Loucy (cell line): ENCODE measurements around the gene ZER1.

Experiments
- H2AFZ ChIP-seq: fragments of 200-600 bp; sonication (generic); 2 replicates; pipeline ENCODE4 v1.6.0; 2016; ENCODE audit warnings: antibody characterized with exemption, mild to moderate bottlenecking, low read length, moderate library complexity
- H3F3A ChIP-seq: fragments of 200-600 bp; 2 replicates; pipeline ENCODE4 v1.6.0; 2016; ENCODE audit warnings: antibody characterized with exemption, low read depth, mild to moderate bottlenecking
- H3K27me3 ChIP-seq: fragments of 200-600 bp; sonication (generic); 2 replicates; pipeline ENCODE4 v1.6.1; 2014; ENCODE audit warnings: low read length, mild to moderate bottlenecking; ENCODE audit not compliant: insufficient read depth, poor library complexity, severe bottlenecking
- H3K36me3 ChIP-seq: fragments of 200-600 bp; sonication (generic); 2 replicates; pipeline ENCODE4 v1.6.1; 2016; ENCODE audit warnings: low read length; ENCODE audit not compliant: insufficient read depth
- H3K4me1 ChIP-seq: fragments of 200-600 bp; sonication (generic); 2 replicates; pipeline ENCODE4 v1.5.1; 2014; ENCODE audit warnings: low read length, mild to moderate bottlenecking; ENCODE audit not compliant: insufficient read depth, poor library complexity, severe bottlenecking
- H3K4me2 ChIP-seq: fragments of 200-600 bp; sonication (generic); 2 replicates; pipeline ENCODE4 v1.6.0; 2014; ENCODE audit warnings: antibody characterized with exemption, low read length, low read depth, mild to moderate bottlenecking; ENCODE audit not compliant: poor library complexity, severe bottlenecking
- H3K4me3 ChIP-seq: fragments of 200-600 bp; sonication (generic); 2 replicates; pipeline ENCODE4 v1.5.1; 2014; ENCODE audit warnings: low read length, mild to moderate bottlenecking, mixed read lengths; ENCODE audit not compliant: poor library complexity, severe bottlenecking
- H3K79me2 ChIP-seq: fragments of 200-600 bp; sonication (generic); 2 replicates; pipeline ENCODE4 v1.6.1; 2014; ENCODE audit warnings: low read length; ENCODE audit not compliant: insufficient read depth
- H3K9ac ChIP-seq: fragments of 200-600 bp; sonication (generic); 2 replicates; pipeline ENCODE4 v1.6.0; 2014; ENCODE audit warnings: mild to moderate bottlenecking, low read depth, low read length, moderate library complexity; ENCODE audit not compliant: poor library complexity, severe bottlenecking
- H3K9me2 ChIP-seq: fragments of 200-600 bp; sonication (generic); replicated peaks from 2 replicates; pipeline ENCODE4 v1.6.1; 2016; ENCODE audit warnings: low read depth, low read length, mixed read lengths
- H3K9me3 ChIP-seq: fragments of 200-600 bp; sonication (generic); 2 replicates; pipeline ENCODE4 v1.6.1; 2014; ENCODE audit warnings: mild to moderate bottlenecking, antibody characterized with exemption, low read length, low read depth; ENCODE audit not compliant: insufficient read depth
- H4K20me1 ChIP-seq: fragments of 200-600 bp; sonication (generic); 2 replicates; pipeline ENCODE4 v1.6.0; 2014; ENCODE audit warnings: antibody characterized with exemption, low read length, mild to moderate bottlenecking; ENCODE audit not compliant: insufficient read depth, poor library complexity, severe bottlenecking
- CTCF ChIP-seq: fragments of 200-600 bp; sonication (generic); conservative IDR thresholded peaks from 2 replicates; pipeline ENCODE4 v1.5.1; 2014; ENCODE audit warnings: mild to moderate bottlenecking, antibody characterized with exemption, low read length
- EZH2phosphoT487 ChIP-seq: fragments of 200-600 bp; IDR thresholded peaks from 2 replicates; pipeline ENCODE4 v1.6.1; 2018; ENCODE audit warnings: antibody characterized with exemption, mild to moderate bottlenecking, moderate library complexity, borderline replicate concordance

Gene ZER1

GRCh38 chr9:128703616-128704355 is 67.9 kb downstream of the ZER1 start:
- no peaks in the 10 kb centered on the region for H3K27me3 ChIP-seq
- H4K20me1 ChIP-seq: no peaks in the 10 kb centered on the region
- H3K36me3 ChIP-seq: no peaks in the 10 kb centered on the region
- no peak overlapping the region for H3K9ac ChIP-seq
- H3F3A ChIP-seq: no peaks in the 10 kb centered on the region
- H3K4me2 ChIP-seq: peak overlapping the region; percentile 70
- no peaks in the 10 kb centered on the region for H3K9me2 ChIP-seq
- no peaks in the 10 kb centered on the region for H3K79me2 ChIP-seq
- H3K4me3 ChIP-seq: peak overlapping the region; percentile 80
- no peaks in the 10 kb centered on the region for H3K4me1 ChIP-seq
- TF ChIP-seq CTCF (no peak), EZH2phosphoT487 (no peak)
- H2AFZ ChIP-seq: no peak overlapping the region
- H3K9me3 ChIP-seq: no peaks in the 10 kb centered on the region

- Histone ChIP-seq H3K27me3 (no peaks in the 10 kb centered on the region), H3K9me2 (no peaks in the 10 kb centered on the region), H3K9me3 (no peaks in the 10 kb centered on the region), H3F3A (no peaks in the 10 kb centered on the region), H3K36me3 (no peaks in the 10 kb centered on the region), H3K79me2 (no peaks in the 10 kb centered on the region), H2AFZ (peak overlapping the region; percentile 78; the same call in 1 of the 2 replicates), H3K9ac (peak overlapping the region; percentile 77), H3K4me1 (no peaks in the 10 kb centered on the region), H3K4me2 (peak overlapping the region; percentile 70), H3K4me3 (peak overlapping the region; percentile 80), H4K20me1 (no peaks in the 10 kb centered on the region)
- TF ChIP-seq CTCF: no peak
- no peak for TF ChIP-seq EZH2phosphoT487
Measured at GRCh38 chr9:128702949-128703615, 68.6 kb downstream of the ZER1 start.

- TF ChIP-seq CTCF (peak; percentile 64), EZH2phosphoT487 (no peak)
- no peaks in the 10 kb centered on the region for H3K9me3 ChIP-seq
- H3K79me2 ChIP-seq: no peaks in the 10 kb centered on the region
- H3K4me2 ChIP-seq: peak within 1 kb of the TSS; percentile 70
- peak within 1 kb of the TSS; percentile 78 for H2AFZ ChIP-seq
- no peaks in the 10 kb centered on the region for H4K20me1 ChIP-seq
- no peaks in the 10 kb centered on the region for H3K36me3 ChIP-seq
- no peaks in the 10 kb centered on the region for H3K4me1 ChIP-seq
- no peaks in the 10 kb centered on the region for H3K9me2 ChIP-seq
- H3K27me3 ChIP-seq: no peaks in the 10 kb centered on the region
- peak within 1 kb of the TSS; percentile 80 for H3K4me3 ChIP-seq
- H3F3A ChIP-seq: no peaks in the 10 kb centered on the region
- peak within 1 kb of the TSS; percentile 77 for H3K9ac ChIP-seq
Measured at GRCh38 chr9:128702445-128702948, 69.2 kb downstream of the ZER1 start, which contains the start of gene PKN3. PKN3 (plus strand) TSS chr9:128702503; CDS start chr9:128702916, 413 bp downstream.
